ENCODE results near the gene MFAP3L.

MFAP3L gene

GRCh38 chr4:169957785-169958184 lies 68.4 kb downstream of the MFAP3L start:
- TF ChIP-seq GLIS3 (CRISPR knock-in tag; IDR thresholded peaks at IDR 0.05) (no peak), CSRNP3 (CRISPR knock-in tag; IDR thresholded peaks at IDR 0.05) (no peak), ESRRG (CRISPR knock-in tag; IDR thresholded peaks at IDR 0.05) (no peak), BACH2 (CRISPR knock-in tag; IDR thresholded peaks at IDR 0.05; ENCODE audit: borderline replicate concordance) (no peak), SNAI2 (CRISPR knock-in tag; IDR thresholded peaks at IDR 0.05) (no peak), PPARA (CRISPR knock-in tag; IDR thresholded peaks at IDR 0.05; ENCODE audit: borderline replicate concordance) (no peak), TSHZ2 (CRISPR knock-in tag; IDR thresholded peaks at IDR 0.05) (no peak), ZFP30 (CRISPR knock-in tag; IDR thresholded peaks at IDR 0.05) (no peak)
- no peak for ATAC-seq

- TF ChIP-seq ZFP3 (CRISPR knock-in tag; IDR thresholded peaks at IDR 0.05) (no peak), TCF4 (CRISPR knock-in tag; IDR thresholded peaks at IDR 0.05; ENCODE audit: borderline replicate concordance) (no peak), ZC3H10 (CRISPR knock-in tag; IDR thresholded peaks at IDR 0.05) (no peak), ESRRG (CRISPR knock-in tag; IDR thresholded peaks at IDR 0.05) (no peak), CSRNP3 (CRISPR knock-in tag; IDR thresholded peaks at IDR 0.05) (no peak), BACH2 (CRISPR knock-in tag; IDR thresholded peaks at IDR 0.05; ENCODE audit: borderline replicate concordance) (no peak), PATZ1 (CRISPR knock-in tag; IDR thresholded peaks at IDR 0.05; ENCODE audit: borderline replicate concordance) (no peak), OSR1 (CRISPR knock-in tag; IDR thresholded peaks at IDR 0.05) (no peak)
- no peak for ATAC-seq
Measured at GRCh38 chr4:169956091-169956843, 69.9 kb downstream of the MFAP3L start.

- TF ChIP-seq ESRRG (CRISPR knock-in tag; IDR thresholded peaks at IDR 0.05) (no peak), ZNF70 (CRISPR knock-in tag; IDR thresholded peaks at IDR 0.05) (no peak), ZC3H10 (CRISPR knock-in tag; IDR thresholded peaks at IDR 0.05) (no peak), ZFP3 (CRISPR knock-in tag; IDR thresholded peaks at IDR 0.05) (no peak), TCF4 (CRISPR knock-in tag; IDR thresholded peaks at IDR 0.05; ENCODE audit: borderline replicate concordance) (no peak)
- no peak for ATAC-seq
Measured at GRCh38 chr4:169955521-169955920, 70.7 kb downstream of the MFAP3L start.

- no peak for ATAC-seq
- TF ChIP-seq ZFP3 (CRISPR knock-in tag; IDR thresholded peaks at IDR 0.05): no peak
- no peak for TF ChIP-seq TOX (CRISPR knock-in tag; IDR thresholded peaks at IDR 0.05; ENCODE audit: borderline replicate concordance)
- TF ChIP-seq ESRRG (CRISPR knock-in tag; IDR thresholded peaks at IDR 0.05): no peak
- no peak for TF ChIP-seq PPARA (CRISPR knock-in tag; IDR thresholded peaks at IDR 0.05; ENCODE audit: borderline replicate concordance)
- no peak for TF ChIP-seq RARB (CRISPR knock-in tag; IDR thresholded peaks at IDR 0.05)
- no peak for TF ChIP-seq CREB5 (CRISPR knock-in tag; IDR thresholded peaks at IDR 0.05; ENCODE audit: low read depth)
- TF ChIP-seq GLIS3 (CRISPR knock-in tag; IDR thresholded peaks at IDR 0.05): no peak
Measured at GRCh38 chr4:169952236-169953002, 73.8 kb downstream of the MFAP3L start.
